Measurements from ENCODE around the gene ZC3H7B. TPM values are rescaled to one million over a fixed set of nuclear protein-coding genes. Genes with fewer than 3 reads are reported as not detected.

ZC3H7B gene
- total RNA-seq, 1 donor from 2014 or later: 84.3 TPM

- Mint-ChIP-seq H3K27me3 (ENCODE audit: low read depth) (peaks cover 5% of the 10 kb centered on the region), H3K4me3 (no peak overlapping the region), H3K9me3 (no peaks in the 10 kb centered on the region), H3K4me1 (no peaks in the 10 kb centered on the region), H3K27ac (ENCODE audit: unreplicated experiment) (peak overlapping the region; percentile 40), H3K36me3 (ENCODE audit: low read depth) (no peaks in the 10 kb centered on the region)
- no peak for DNase-seq (ENCODE audit: low read depth, low spot score)
- TF ChIP-seq CTCF (conservative IDR thresholded peaks at IDR 0.05): no peak
Measured at GRCh38 chr22:41366323-41367029, 65.2 kb downstream of the ZC3H7B start.

- Mint-ChIP-seq H3K27me3 (ENCODE audit: low read depth) (peaks cover 5% of the 10 kb centered on the region), H3K36me3 (ENCODE audit: low read depth) (no peaks in the 10 kb centered on the region), H3K4me1 (no peaks in the 10 kb centered on the region), H3K9me3 (no peaks in the 10 kb centered on the region), H3K27ac (ENCODE audit: unreplicated experiment) (no peak overlapping the region), H3K4me3 (no peak overlapping the region)
- peak; percentile 16 for DNase-seq (ENCODE audit: low read depth, low spot score)
- TF ChIP-seq CTCF (conservative IDR thresholded peaks at IDR 0.05): no peak
Measured at GRCh38 chr22:41367039-41367679, 65.8 kb downstream of the ZC3H7B start.

- no peak for TF ChIP-seq CTCF (conservative IDR thresholded peaks at IDR 0.05)
- no peak overlapping the region for H3K27ac Mint-ChIP-seq (ENCODE audit: unreplicated experiment)
- no peaks in the 10 kb centered on the region for H3K4me1 Mint-ChIP-seq
- peaks cover 5% of the 10 kb centered on the region for H3K27me3 Mint-ChIP-seq (ENCODE audit: low read depth)
- no peak for DNase-seq (ENCODE audit: low read depth, low spot score)
- H3K36me3 Mint-ChIP-seq (ENCODE audit: low read depth): no peaks in the 10 kb centered on the region
- no peaks in the 10 kb centered on the region for H3K9me3 Mint-ChIP-seq
- no peak overlapping the region for H3K4me3 Mint-ChIP-seq
Measured at GRCh38 chr22:41367680-41368542, 66.6 kb downstream of the ZC3H7B start.

- no peak for DNase-seq (ENCODE audit: low read depth, low spot score)
- no peak overlapping the region for H3K27ac Mint-ChIP-seq (ENCODE audit: unreplicated experiment)
- H3K9me3 Mint-ChIP-seq: no peaks in the 10 kb centered on the region
- no peak for TF ChIP-seq CTCF (conservative IDR thresholded peaks at IDR 0.05)
- H3K4me1 Mint-ChIP-seq: no peaks in the 10 kb centered on the region
- H3K4me3 Mint-ChIP-seq: no peak overlapping the region
- H3K27me3 Mint-ChIP-seq (ENCODE audit: low read depth): peaks cover 5% of the 10 kb centered on the region
- H3K36me3 Mint-ChIP-seq (ENCODE audit: low read depth): no peaks in the 10 kb centered on the region
Measured at GRCh38 chr22:41368543-41369423, 67.5 kb downstream of the ZC3H7B start.

GRCh38 chr22:41369424-41369745, 68.1 kb downstream of the ZC3H7B start:
- H3K9me3 Mint-ChIP-seq: no peaks in the 10 kb centered on the region
- peaks cover under 1% of the 10 kb centered on the region for H3K4me1 Mint-ChIP-seq
- DNase-seq (ENCODE audit: low read depth, low spot score): no peak
- H3K4me3 Mint-ChIP-seq: no peak overlapping the region
- H3K27me3 Mint-ChIP-seq (ENCODE audit: low read depth): peaks cover 5% of the 10 kb centered on the region
- no peak for TF ChIP-seq CTCF (conservative IDR thresholded peaks at IDR 0.05)
- H3K36me3 Mint-ChIP-seq (ENCODE audit: low read depth): no peaks in the 10 kb centered on the region
- no peak overlapping the region for H3K27ac Mint-ChIP-seq (ENCODE audit: unreplicated experiment)
